D721Med (cell line): Measurements from ENCODE around the gene MUC2.
"Not testable (repeated sequence)": the region's sequence is repeated elsewhere in the genome, so short reads cannot be mapped to it uniquely, and the experiment has no call there.

Experiments used
- DNase-seq: peaks from one replicate; pipeline ENCODE4 v3.0.0; 2011; ENCODE audit warnings: low spot score; ENCODE audit not compliant: insufficient read length
- FAIRE-seq: peaks from 2 replicates; lab custom pipeline; 2011; peaks lifted over from hg19 to GRCh38; lab: Jason Lieb, UNC
- TF ChIP-seq, protein P1 (sequence below): IDR thresholded peaks from 2 replicates; pipeline ENCODE4 v1.5.1; 2012; ENCODE audit warnings: mild to moderate bottlenecking, control low read depth; ENCODE audit not compliant: insufficient read depth; ENCODE audit errors: missing control alignments

The MUC2 gene

DNA sequence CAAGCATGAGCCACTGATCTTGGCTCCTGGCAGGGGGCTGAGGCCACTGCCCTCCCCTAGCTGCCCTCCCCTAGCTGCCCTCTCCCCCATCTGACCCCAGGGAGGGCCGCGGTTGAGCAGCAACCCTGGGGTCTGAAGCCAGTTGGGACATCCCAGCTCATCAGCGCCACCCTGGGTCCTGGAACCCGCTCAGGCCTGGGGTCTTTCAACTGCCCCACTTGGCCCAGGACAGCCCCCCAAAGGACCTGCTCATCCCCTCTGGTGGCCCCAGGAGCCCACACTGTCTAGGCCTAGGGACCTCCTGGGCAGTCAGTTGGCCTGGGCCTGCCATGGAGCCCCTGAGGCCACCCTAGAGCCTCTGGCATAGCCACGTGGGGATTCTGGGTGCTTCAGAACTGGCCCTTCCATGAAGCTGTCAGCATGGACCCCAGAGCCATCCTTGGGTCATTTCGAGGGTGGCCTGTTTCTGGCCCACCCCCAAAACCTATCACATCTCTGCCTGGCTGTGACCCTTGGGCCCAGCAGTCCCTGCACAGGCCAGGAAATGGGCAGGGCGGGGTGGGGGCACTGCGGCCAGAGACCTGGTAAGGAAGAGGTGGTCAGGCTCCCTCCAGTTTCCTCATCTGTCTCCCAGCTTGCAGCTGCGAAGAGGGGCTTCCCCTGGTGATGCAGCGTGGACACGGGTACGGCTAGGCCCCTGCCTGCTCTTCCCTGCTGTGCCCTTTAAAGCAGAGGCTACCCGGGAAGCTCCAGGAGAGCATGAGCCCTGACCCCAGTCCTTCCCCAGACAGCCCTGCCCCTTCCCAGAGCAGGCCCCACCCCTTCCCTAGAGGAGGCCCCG lies 37.9 kb downstream of the MUC2 start:
- FAIRE-seq = no peak
- DNase-seq = no peak
- TF ChIP-seq, protein P1, sequence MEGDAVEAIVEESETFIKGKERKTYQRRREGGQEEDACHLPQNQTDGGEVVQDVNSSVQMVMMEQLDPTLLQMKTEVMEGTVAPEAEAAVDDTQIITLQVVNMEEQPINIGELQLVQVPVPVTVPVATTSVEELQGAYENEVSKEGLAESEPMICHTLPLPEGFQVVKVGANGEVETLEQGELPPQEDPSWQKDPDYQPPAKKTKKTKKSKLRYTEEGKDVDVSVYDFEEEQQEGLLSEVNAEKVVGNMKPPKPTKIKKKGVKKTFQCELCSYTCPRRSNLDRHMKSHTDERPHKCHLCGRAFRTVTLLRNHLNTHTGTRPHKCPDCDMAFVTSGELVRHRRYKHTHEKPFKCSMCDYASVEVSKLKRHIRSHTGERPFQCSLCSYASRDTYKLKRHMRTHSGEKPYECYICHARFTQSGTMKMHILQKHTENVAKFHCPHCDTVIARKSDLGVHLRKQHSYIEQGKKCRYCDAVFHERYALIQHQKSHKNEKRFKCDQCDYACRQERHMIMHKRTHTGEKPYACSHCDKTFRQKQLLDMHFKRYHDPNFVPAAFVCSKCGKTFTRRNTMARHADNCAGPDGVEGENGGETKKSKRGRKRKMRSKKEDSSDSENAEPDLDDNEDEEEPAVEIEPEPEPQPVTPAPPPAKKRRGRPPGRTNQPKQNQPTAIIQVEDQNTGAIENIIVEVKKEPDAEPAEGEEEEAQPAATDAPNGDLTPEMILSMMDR = no peak

DNA sequence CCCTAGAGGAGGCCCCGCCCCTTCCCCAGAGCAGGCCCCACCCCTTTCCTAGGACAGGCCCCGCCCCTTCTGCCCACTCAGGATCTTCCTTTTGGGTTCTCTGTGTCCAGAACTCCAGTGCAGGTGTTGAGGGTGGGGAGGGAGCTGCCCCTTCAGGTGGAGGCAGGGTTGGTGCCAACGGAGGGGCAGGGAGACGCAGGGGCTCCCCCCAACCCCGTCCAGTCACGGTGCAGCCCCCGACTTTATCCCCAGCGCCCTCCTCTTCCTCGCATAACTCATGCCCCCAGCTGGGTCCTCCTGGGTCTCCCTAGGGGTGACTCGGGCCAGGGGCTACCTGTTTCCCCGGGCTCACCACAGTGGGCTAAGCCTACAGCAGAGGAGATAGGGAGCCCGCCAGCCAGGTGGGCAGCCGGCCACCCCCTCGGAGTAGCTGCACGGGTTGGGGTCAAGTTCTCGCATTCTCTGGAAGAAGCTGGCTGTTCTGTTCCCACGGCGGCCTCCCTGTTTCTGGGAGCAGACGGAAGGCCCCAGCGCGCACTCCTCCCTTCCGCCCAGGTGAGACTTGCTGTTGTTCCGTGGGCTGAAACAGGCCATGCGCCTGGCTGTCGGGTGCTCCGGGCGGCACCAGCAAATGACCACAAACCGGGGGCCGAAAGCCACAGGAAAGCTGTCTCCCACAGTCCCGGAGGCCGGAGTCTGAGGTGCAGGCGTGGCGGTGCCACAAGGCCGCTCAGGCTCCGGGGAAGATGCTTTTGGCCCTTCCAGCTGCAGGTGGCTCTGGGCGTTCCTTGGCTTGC lies 38.9 kb downstream of the MUC2 start:
- FAIRE-seq (no peak), DNase-seq (no peak)
- TF ChIP-seq, protein P1 = no peak

DNA sequence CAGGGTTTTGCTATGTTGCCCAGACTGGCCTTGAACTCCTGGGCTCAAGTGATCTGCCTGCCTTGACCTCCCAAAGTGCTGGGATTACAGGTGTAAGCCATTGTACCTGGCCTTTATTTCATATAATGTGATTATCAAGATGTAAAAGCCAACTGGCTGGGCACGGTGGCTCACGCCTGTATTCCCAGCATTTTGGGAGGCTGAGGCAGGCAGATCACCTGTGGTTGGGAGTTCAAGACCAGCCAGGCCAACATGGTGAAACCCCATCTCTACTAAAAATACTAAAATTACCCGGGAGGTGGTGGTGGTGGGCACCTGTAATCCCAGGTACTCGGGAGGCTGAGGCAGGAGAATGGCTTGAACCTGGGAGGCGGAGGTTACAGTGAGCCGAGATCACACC lies 40.6 kb downstream of the MUC2 start:
- DNase-seq, FAIRE-seq: not testable (repeated sequence)

DNA sequence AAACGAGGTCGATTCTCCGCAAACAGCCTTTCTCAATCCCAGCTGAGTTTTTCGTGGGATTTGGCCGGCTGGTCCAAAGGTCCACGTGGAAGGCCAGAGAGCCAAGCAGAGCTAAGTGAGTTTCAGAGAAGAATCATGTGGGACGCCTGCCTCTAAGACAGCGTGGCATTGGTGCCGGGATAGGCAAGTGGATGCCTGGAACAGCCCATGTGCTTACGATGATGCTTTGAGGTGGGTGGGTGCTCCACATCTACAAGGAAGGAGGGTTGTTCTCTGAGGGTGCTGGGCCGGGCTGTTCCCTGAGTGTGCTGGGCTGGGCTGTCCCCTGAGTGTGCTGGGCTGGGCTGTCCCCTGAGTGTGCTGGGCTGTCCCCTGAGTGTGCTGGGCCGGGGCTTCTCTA lies 41.4 kb downstream of the MUC2 start:
- DNase-seq = no peak
- no peak for FAIRE-seq
- TF ChIP-seq, protein P1 = no peak

DNA sequence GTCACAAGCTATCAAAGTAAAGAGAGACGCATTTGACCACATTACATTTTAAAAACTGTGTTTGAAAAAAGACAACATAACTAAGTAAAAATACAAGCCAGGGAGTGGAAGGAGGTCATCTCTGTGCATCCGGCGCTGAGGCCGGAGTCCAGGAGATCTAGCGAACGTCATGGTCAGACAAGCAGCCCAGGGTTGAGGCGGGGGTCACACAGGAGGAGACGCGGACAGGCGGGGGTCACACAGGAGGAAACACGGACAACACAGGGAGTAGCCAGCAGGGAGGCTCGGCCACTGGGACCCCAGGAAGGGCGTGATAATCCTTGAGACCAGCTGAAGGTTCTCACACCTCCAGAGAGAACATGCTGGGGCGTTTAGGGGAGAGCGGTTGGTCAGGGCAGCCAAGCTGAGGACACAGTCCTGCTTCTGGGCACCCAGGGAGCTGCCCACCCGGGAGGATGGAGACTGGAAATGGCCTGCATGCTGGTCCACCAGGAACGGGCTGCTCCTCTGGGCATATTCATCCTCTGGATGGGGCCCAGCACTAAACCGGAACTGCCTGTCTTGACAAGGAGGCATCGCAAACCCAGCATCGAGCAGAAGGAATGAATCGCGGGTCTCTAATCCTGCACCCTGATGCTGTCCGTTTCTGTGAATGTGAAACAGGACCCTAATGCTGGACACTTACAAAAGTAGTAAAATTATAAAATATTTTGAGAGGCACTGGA lies 42.2 kb downstream of the MUC2 start:
- FAIRE-seq (no peak), DNase-seq (no peak)
- TF ChIP-seq, protein P1 = no peak

DNA sequence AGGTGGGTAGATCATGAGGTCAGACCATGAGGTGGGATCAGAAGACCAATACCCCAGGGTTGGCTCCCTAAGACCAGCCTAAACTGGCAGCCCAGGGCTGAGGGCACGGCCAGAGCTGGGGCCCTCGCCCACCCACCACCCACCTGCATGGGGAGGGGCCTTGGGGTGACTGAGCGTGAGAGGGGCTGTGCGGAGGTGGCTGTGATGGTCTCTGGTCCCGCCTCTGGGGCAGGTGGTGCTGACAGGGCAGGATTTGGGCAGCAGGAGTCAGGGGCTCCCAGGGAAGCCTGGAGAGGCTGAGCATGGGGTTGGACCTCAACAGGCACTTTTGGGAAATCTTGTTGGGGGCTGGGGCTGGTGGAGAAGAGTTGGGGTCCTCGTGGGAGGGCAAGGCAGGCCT lies 43.3 kb downstream of the MUC2 start:
- no peak for FAIRE-seq
- DNase-seq = no peak
- TF ChIP-seq, protein P1 = no peak
